Measurements from ENCODE around the gene SPACA1. TPM values are rescaled to one million over a fixed set of nuclear protein-coding genes. Genes with fewer than 3 reads are reported as not detected.

Gene SPACA1
- total RNA-seq, 1 donor = not detected

DNA sequence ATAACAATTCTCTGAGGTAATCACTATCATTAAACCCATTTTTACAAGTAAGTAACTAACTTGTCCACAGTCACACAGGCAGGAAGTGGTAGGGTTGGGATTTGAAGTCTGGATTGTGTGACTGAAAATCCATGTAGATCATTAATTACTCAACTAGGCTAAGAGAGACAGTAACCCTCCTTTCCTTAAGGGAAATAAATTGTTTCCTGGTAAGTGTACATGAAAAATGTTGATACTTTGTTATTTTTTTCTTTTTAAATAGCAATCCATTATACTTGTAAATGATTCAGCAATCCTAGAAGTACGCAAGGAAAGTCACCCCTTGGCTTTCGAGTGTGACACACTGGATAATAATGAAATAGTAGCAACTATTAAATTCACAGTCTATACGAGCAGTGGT lies 11.6 kb downstream of the SPACA1 start:
- H3K4me1 ChIP-seq (ENCODE audit: insufficient read depth, low read length) = no peaks in the 10 kb centered on the region
- H3K27me3 ChIP-seq (ENCODE audit: insufficient read depth, low read length) = no peaks in the 10 kb centered on the region
- no peak overlapping the region for H3K4me3 ChIP-seq (ENCODE audit: low read length)

DNA sequence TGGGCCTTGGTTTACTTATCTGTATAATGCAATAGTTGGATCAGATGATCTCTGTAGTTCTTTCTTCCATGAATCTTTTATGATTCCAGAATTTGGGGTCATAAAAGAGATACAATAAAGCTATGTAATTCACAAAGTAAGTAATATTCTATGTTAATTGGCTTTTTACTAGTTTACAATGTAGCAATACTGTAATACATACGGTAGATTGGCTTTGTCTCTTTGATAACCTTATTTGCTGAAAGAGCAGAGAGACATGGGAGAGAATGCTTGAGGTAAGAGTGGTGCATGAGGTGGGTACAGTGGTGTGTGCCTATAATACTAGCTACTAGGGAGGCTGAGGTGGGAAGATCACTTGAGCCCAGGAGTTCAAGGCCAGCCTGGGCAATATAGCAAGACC lies 14.7 kb downstream of the SPACA1 start:
- no peak overlapping the region for H3K4me3 ChIP-seq (ENCODE audit: low read length)
- no peaks in the 10 kb centered on the region for H3K27me3 ChIP-seq (ENCODE audit: insufficient read depth, low read length)
- H3K9me3 ChIP-seq (ENCODE audit: low read depth, low read length) = no peaks in the 10 kb centered on the region
- no peaks in the 10 kb centered on the region for H3K4me1 ChIP-seq (ENCODE audit: insufficient read depth, low read length)

More for the DNA sequence above, 11.6 kb downstream of the SPACA1 start:
- no peaks in the 10 kb centered on the region for H3K9me3 ChIP-seq (ENCODE audit: low read depth, low read length)

DNA sequence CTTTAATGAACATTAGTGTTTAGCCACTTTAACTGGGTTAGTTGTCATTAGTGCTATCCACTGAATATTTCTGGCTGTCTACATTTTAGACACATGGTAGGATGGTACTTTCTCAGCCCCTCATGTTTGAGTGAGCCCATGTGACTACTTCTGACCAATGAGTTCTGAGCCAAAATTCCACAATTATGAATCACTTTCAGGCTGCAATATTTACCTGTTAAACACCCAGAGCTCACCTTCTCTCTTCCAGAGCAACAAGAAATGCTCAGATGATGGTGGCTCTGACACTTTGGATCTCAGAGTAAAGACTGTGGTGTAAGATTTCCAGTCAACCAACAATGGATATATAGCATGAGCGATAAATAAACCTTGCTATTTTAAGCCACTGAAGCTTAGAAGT lies 24.8 kb downstream of the SPACA1 start:
- Histone ChIP-seq H3K4me3 (ENCODE audit: low read length) (no peak overlapping the region), H3K27me3 (ENCODE audit: insufficient read depth, low read length) (no peaks in the 10 kb centered on the region), H3K9me3 (ENCODE audit: low read depth, low read length) (peaks cover 9% of the 10 kb centered on the region), H3K4me1 (ENCODE audit: insufficient read depth, low read length) (no peaks in the 10 kb centered on the region)

DNA sequence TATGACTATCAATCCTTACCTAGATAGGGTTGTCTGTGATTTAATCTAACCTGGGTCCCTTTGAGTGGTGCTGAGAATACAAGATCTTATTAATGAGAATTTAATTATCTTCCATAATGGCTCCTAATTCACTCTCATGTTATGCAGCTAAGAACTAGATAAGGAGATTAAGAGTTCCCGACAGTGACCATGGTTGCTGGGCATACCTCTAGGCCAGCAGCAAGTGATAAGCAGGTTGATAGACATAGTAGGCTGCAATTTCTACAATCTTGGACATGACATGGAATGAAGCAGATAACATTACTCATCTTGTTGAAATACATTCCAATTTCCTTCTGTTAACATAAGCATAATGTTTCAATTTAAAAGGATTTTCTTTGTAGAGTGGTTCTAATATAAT lies 27.1 kb downstream of the SPACA1 start:
- peaks cover 8% of the 10 kb centered on the region for H3K9me3 ChIP-seq (ENCODE audit: low read depth, low read length)
- no peak overlapping the region for H3K4me3 ChIP-seq (ENCODE audit: low read length)
- H3K4me1 ChIP-seq (ENCODE audit: insufficient read depth, low read length) = no peaks in the 10 kb centered on the region
- H3K27me3 ChIP-seq (ENCODE audit: insufficient read depth, low read length) = no peaks in the 10 kb centered on the region

DNA sequence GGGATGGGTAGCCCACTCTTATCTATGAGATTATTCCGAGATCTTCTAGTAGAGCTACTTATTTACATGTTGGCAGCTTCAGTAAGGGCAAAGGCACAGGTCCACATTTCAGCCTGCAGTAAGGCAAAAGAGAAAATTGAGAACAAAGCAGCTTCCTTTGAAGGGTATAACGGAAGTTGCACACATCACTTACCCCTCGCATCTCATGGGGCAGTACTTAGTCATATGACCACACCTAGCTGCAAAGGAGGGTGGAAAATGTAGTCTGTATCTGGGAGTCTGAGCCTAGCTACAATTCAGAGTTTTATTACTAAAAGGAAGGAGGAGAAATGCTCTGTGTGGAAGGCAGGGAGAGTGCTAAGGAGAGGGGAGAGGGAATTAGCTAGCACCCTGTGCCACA lies 29.7 kb downstream of the SPACA1 start:
- Histone ChIP-seq H3K9me3 (ENCODE audit: low read depth, low read length) (no peaks in the 10 kb centered on the region), H3K4me1 (ENCODE audit: insufficient read depth, low read length) (no peaks in the 10 kb centered on the region), H3K27me3 (ENCODE audit: insufficient read depth, low read length) (no peaks in the 10 kb centered on the region), H3K4me3 (ENCODE audit: low read length) (no peak overlapping the region)

DNA sequence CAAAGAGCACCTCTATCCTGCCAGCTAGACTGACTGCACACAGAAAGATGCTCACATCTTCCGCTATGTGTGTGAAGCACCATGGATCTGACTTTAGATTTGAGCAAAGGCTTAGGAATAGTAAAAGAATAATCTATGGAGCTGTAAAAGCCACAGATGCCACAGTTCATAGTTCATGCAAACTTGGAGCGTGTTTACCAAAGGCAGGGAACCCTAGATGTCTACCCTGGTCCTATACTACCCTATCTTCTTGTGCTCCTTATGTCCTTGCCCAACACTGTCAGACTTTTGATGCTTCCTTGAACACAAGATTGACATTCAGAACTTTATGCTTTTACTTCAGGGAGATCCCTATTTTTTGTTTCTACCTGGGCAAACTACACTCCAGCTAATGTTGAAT lies 39.2 kb downstream of the SPACA1 start:
- Histone ChIP-seq H3K27me3 (ENCODE audit: insufficient read depth, low read length) (no peaks in the 10 kb centered on the region), H3K4me1 (ENCODE audit: insufficient read depth, low read length) (no peaks in the 10 kb centered on the region), H3K9me3 (ENCODE audit: low read depth, low read length) (no peaks in the 10 kb centered on the region), H3K4me3 (ENCODE audit: low read length) (no peak overlapping the region)

DNA sequence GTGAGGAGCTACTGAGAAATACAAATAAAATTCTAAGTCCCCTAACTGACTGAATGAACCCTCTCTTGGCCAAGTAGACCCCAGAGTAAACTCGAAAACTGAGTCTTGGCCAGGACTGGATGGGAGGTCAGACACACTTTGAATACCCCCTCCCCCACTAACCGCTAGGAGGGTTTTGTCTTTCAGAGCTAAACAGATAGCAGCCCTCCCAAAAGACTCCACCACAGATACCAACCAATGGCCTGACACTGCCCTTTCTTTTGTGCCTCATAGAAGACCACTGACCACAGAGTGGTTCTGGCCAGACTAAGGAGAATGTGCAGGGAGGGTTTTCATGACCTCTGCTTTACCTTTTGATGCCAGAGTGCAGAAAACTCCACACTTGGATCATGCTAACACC lies 42.1 kb downstream of the SPACA1 start:
- Histone ChIP-seq H3K4me1 (ENCODE audit: insufficient read depth, low read length) (no peaks in the 10 kb centered on the region), H3K9me3 (ENCODE audit: low read depth, low read length) (no peaks in the 10 kb centered on the region), H3K4me3 (ENCODE audit: low read length) (no peak overlapping the region), H3K27me3 (ENCODE audit: insufficient read depth, low read length) (no peaks in the 10 kb centered on the region)

DNA sequence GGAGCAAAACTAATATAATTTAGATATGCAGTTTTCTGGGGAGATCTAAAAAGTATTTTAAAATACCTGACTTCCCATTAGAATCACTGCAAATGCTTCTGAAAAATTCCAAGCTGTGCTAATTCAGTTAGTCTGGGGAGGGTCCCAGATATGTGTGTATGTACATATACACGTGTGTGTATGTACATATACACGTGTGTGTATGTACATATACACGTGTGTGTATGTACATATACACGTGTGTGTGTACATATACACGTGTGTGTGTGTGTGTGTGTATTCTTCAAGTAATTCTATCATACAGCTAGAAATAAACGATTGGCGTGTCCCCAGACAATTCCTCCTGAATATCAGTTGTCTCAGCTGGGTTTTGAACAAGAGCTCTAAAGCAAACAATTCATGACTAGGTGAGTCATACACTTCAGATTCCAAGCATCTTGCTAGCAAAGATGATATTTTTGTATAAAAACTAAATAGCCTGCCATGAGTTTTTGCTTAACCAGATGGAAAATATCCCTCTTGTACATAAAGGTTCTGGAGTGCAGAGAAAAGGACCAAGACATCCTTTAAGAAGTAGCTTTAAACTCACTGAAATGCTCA lies 58.2 kb downstream of the SPACA1 start:
- Histone ChIP-seq H3K4me1 (ENCODE audit: insufficient read depth, low read length) (no peaks in the 10 kb centered on the region), H3K27me3 (ENCODE audit: insufficient read depth, low read length) (no peaks in the 10 kb centered on the region), H3K9me3 (ENCODE audit: low read depth, low read length) (no peaks in the 10 kb centered on the region), H3K4me3 (ENCODE audit: low read length) (no peak overlapping the region)

DNA sequence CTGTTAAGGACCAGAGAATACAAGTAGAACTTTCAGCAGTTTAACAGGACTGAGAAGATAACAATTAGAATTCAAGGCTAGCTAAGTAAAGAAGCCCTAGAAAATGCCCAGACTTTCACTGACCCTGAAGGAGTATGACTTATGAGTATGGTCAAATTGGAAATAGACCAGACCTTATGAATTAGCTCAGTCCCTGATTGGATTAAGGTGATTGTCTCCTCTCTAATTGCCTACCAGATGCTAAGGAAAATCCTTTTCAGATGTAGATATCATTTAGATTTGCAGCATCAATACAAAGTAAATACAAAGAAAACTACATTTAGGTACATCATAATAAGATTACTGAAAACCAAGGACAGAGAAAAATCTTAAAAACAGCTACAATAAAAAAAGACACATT lies 59.6 kb downstream of the SPACA1 start:
- Histone ChIP-seq H3K27me3 (ENCODE audit: insufficient read depth, low read length) (no peaks in the 10 kb centered on the region), H3K4me3 (ENCODE audit: low read length) (no peak overlapping the region), H3K9me3 (ENCODE audit: low read depth, low read length) (no peaks in the 10 kb centered on the region), H3K4me1 (ENCODE audit: insufficient read depth, low read length) (no peaks in the 10 kb centered on the region)

DNA sequence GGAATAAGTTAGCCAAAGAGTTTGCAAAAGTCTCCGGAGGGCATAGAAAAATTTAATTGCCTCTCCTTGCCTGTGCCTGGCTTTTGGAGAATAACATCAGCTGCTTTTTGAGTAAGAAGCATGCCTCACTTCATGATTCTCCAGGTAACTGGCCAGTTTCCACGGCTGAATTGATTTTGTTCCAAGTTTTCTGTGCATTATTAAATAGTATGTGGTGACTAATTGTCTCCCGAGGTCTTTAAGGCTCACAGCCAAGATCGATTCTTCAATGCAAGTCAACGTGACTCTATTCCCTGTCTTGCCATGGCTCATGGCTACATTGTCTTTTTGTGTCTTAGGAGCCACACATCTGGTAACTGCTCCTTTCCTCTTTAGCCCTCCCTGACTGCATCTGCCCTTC lies 64.3 kb downstream of the SPACA1 start:
- no peaks in the 10 kb centered on the region for H3K9me3 ChIP-seq (ENCODE audit: low read depth, low read length)
- H3K27me3 ChIP-seq (ENCODE audit: insufficient read depth, low read length) = no peaks in the 10 kb centered on the region
- H3K4me1 ChIP-seq (ENCODE audit: insufficient read depth, low read length) = no peaks in the 10 kb centered on the region
- H3K4me3 ChIP-seq (ENCODE audit: low read length) = no peak overlapping the region

DNA sequence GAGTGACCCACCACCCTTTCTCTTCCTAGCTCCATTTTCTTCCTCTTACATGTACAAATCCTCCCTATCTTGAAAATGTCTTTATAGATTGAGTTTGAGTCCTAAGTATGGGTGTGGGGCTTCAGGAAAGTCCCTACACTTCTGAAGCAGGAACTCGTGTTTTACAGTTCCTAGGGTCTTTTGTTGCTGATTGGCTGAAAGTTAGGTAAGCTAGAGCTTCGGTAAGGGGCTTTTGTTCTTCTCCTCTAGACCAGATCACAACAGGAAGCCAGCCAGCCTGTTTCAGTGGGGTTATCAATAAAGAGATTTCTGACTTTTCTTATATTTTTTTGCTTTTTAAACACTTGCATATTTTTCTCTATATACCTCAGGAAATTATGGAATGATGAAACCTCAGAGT lies 67.2 kb downstream of the SPACA1 start:
- H3K27me3 ChIP-seq (ENCODE audit: insufficient read depth, low read length) = no peaks in the 10 kb centered on the region
- no peaks in the 10 kb centered on the region for H3K4me1 ChIP-seq (ENCODE audit: insufficient read depth, low read length)
- no peaks in the 10 kb centered on the region for H3K9me3 ChIP-seq (ENCODE audit: low read depth, low read length)
- no peak overlapping the region for H3K4me3 ChIP-seq (ENCODE audit: low read length)

DNA sequence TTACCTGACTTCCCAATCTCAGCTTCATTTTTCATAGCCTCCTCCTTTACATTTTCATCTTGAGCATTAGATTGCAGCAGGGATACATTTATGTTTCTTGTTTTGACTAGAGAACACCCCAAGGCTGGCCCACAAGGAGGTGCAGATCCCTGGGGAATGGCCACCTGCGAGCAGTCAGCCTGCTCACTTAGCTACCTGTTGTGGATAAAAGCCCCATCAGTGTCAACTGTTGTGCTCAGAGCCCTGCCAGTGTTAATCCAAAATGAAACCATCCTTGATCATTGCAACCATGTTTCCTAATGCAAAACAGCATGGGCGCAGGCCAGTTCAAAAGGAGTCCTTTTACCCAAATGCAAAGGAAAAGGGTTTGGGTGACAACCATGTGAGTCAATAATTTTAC lies 67.7 kb downstream of the SPACA1 start:
- no peak overlapping the region for H3K4me3 ChIP-seq (ENCODE audit: low read length)
- no peaks in the 10 kb centered on the region for H3K9me3 ChIP-seq (ENCODE audit: low read depth, low read length)
- no peaks in the 10 kb centered on the region for H3K4me1 ChIP-seq (ENCODE audit: insufficient read depth, low read length)
- no peaks in the 10 kb centered on the region for H3K27me3 ChIP-seq (ENCODE audit: insufficient read depth, low read length)

DNA sequence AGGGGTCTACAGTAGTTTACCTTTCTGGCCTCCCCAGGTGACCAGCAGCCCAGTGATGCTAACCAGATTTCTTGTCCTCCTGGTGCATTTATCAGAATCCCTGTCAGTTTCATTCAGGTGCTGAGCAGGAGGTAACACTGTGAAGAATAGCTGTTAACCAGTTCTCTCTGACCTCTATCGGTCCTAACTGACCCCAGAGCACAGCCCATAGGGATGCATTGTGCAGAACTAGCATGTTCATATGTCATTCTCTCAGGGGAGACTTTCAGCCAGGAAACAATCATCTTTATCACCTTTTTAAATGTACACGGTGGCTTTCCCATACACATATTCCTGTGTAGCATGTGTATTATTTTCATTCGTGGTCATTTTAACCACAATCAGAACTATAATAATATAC lies 68.6 kb downstream of the SPACA1 start:
- Histone ChIP-seq H3K4me1 (ENCODE audit: insufficient read depth, low read length) (no peaks in the 10 kb centered on the region), H3K27me3 (ENCODE audit: insufficient read depth, low read length) (no peaks in the 10 kb centered on the region), H3K9me3 (ENCODE audit: low read depth, low read length) (no peaks in the 10 kb centered on the region), H3K4me3 (ENCODE audit: low read length) (no peak overlapping the region)

Other genes with a start within 250 kb of the SPACA1 start
- gene CNR1, start 118.5 kb downstream of the SPACA1 start, total RNA-seq = 0.42 TPM

Data from mononuclear cell (primary cell).